ENCODE results near the gene WIPI1.
"Not testable (repeated sequence)": the region's sequence is repeated elsewhere in the genome, so short reads cannot be mapped to it uniquely, and the experiment has no call there.

WIPI1 gene

GRCh38 chr17:68379692-68380677 is 77.3 kb downstream of the WIPI1 start:
- no peaks in the 10 kb centered on the region for H3K27me3 ChIP-seq
- no peaks in the 10 kb centered on the region for H4K20me1 ChIP-seq
- no peak overlapping the region for H3K4me3 ChIP-seq
- H3K9ac ChIP-seq, result no peak overlapping the region
- H3K4me2 ChIP-seq, result no peak overlapping the region
- H3K4me1 ChIP-seq, result peaks cover 23% of the 10 kb centered on the region
- H3K36me3 ChIP-seq, result no peaks in the 10 kb centered on the region
- no peaks in the 10 kb centered on the region for H3K9me3 ChIP-seq
- no peak for TF ChIP-seq Cebpa-rat (IDR thresholded peaks at IDR 0.05)
- no peak overlapping the region for H3K27ac ChIP-seq

GRCh38 chr17:68379177-68379510 is 78.2 kb downstream of the WIPI1 start:
- H3K9ac ChIP-seq, result no peak overlapping the region
- no peaks in the 10 kb centered on the region for H3K27me3 ChIP-seq
- H3K4me2 ChIP-seq, result no peak overlapping the region
- H3K9me3 ChIP-seq, result no peaks in the 10 kb centered on the region
- H3K4me1 ChIP-seq, result peaks cover 22% of the 10 kb centered on the region
- TF ChIP-seq Cebpa-rat (IDR thresholded peaks at IDR 0.05), result no peak
- no peak overlapping the region for H3K27ac ChIP-seq
- no peaks in the 10 kb centered on the region for H3K36me3 ChIP-seq
- no peaks in the 10 kb centered on the region for H4K20me1 ChIP-seq
- H3K4me3 ChIP-seq, result no peak overlapping the region

- TF ChIP-seq Cebpa-rat (IDR thresholded peaks at IDR 0.05), result no peak
- Histone ChIP-seq H3K27ac (no peak overlapping the region), H4K20me1 (no peaks in the 10 kb centered on the region), H3K9ac (no peak overlapping the region), H3K36me3 (no peaks in the 10 kb centered on the region), H3K4me3 (no peak overlapping the region), H3K9me3 (no peaks in the 10 kb centered on the region), H3K27me3 (no peaks in the 10 kb centered on the region), H3K4me2 (peak overlapping the region; percentile 9; the same call in 1 of the 2 replicates), H3K4me1 (peaks cover 16% of the 10 kb centered on the region)
These were observed 78.8 kb downstream of the WIPI1 start for GRCh38 chr17:68378268-68379176.

- H3K27ac ChIP-seq, result no peak overlapping the region
- H3K36me3 ChIP-seq, result no peaks in the 10 kb centered on the region
- H3K9me3 ChIP-seq, result no peaks in the 10 kb centered on the region
- H3K9ac ChIP-seq, result no peak overlapping the region
- no peaks in the 10 kb centered on the region for H4K20me1 ChIP-seq
- peaks cover 11% of the 10 kb centered on the region; the same call in 1 of the 2 replicates for H3K4me1 ChIP-seq
- no peaks in the 10 kb centered on the region for H3K27me3 ChIP-seq
- no peak overlapping the region for H3K4me3 ChIP-seq
- no peak for TF ChIP-seq Cebpa-rat (IDR thresholded peaks at IDR 0.05)
- H3K4me2 ChIP-seq, result peak overlapping the region; percentile 9; the same call in 1 of the 2 replicates
These were observed 79.5 kb downstream of the WIPI1 start for GRCh38 chr17:68377771-68378267.

GRCh38 chr17:68376178-68376577 is 81.1 kb downstream of the WIPI1 start:
- not testable (repeated sequence) for H3K4me2 ChIP-seq, H3K27me3 ChIP-seq, H3K9ac ChIP-seq, H3K9me3 ChIP-seq, H3K27ac ChIP-seq, H3K4me3 ChIP-seq, H4K20me1 ChIP-seq, H3K36me3 ChIP-seq
- peaks cover 11% of the 10 kb centered on the region; the same call in 1 of the 2 replicates for H3K4me1 ChIP-seq

GRCh38 chr17:68375566-68375965 is 81.7 kb downstream of the WIPI1 start:
- Histone ChIP-seq H3K27me3 (no peaks in the 10 kb centered on the region), H3K27ac (no peak overlapping the region), H3K9me3 (no peaks in the 10 kb centered on the region), H3K9ac (no peak overlapping the region), H3K4me1 (peaks cover 11% of the 10 kb centered on the region; the same call in 1 of the 2 replicates), H3K36me3 (no peaks in the 10 kb centered on the region), H4K20me1 (no peaks in the 10 kb centered on the region), H3K4me2 (no peak overlapping the region), H3K4me3 (no peak overlapping the region)
- no peak for TF ChIP-seq Cebpa-rat (IDR thresholded peaks at IDR 0.05)

Data from BLaER1 (cell line).